A549 (cell line): Measurements from ENCODE around the gene KRI1.

Experiments used
- BCL3 ChIP-seq: fragments of >200 bp; sonication (Bioruptor Twin); formaldehyde crosslinking; IDR thresholded peaks from 3 replicates; pipeline ENCODE4 v1.6.1; 2016
- CEBPB ChIP-seq, 2 experiments: fragments of >200 bp in 1 of 2; sonication (Bioruptor Twin) in 1 of 2; formaldehyde crosslinking in 1 of 2; IDR thresholded peaks; 2 replicates each; pipeline ENCODE4 v1.6.1; 2012 to 2016
- CTCF ChIP-seq: fragments of >200 bp; sonication (Bioruptor Twin); formaldehyde crosslinking; IDR thresholded peaks from 3 replicates; pipeline ENCODE4 v1.5.1; 2016
- EHF ChIP-seq: fragments of 250-450 bp; sonication (Bioruptor Pico); IDR thresholded peaks from 2 replicates; pipeline ENCODE4 v1.5.0; 2020; ENCODE audit warnings: mild to moderate bottlenecking
- EHMT2 ChIP-seq: fragments of 200-600 bp; sonication (generic); IDR thresholded peaks from 2 replicates; pipeline ENCODE4 v1.6.1; 2016; ENCODE audit warnings: antibody characterized with exemption, low read depth, mild to moderate bottlenecking, moderate library complexity
- ELK1 ChIP-seq: fragments of 150-350 bp; IDR thresholded peaks from 2 replicates; pipeline ENCODE4 v1.6.1; 2014; ENCODE audit warnings: low read depth, mild to moderate bottlenecking, low read length
- ESRRA ChIP-seq: fragments of 150-350 bp; IDR thresholded peaks from 2 replicates; pipeline ENCODE4 v1.6.1; 2014; ENCODE audit warnings: mild to moderate bottlenecking, low read length, borderline replicate concordance
- MAX ChIP-seq: IDR thresholded peaks from 2 replicates; pipeline ENCODE4 v1.6.1; 2012
- PBX3 ChIP-seq: IDR thresholded peaks from 2 replicates; pipeline ENCODE4 v1.6.1; 2012
- POLR2A ChIP-seq: IDR thresholded peaks from 2 replicates; pipeline ENCODE4 v1.6.1; 2012; ENCODE audit warnings: mild to moderate bottlenecking, low read length
- RARB ChIP-seq: fragments of 250-450 bp; sonication (Bioruptor Pico); IDR thresholded peaks from 2 replicates; pipeline ENCODE4 v1.8.0; 2021; ENCODE audit warnings: mild to moderate bottlenecking, moderate library complexity

GRCh38 chr19:10538204-10538983 lies 27.4 kb downstream of the KRI1 start:
- TF ChIP-seq PBX3 = no peak
- TF ChIP-seq ESRRA = no peak
- no peak for TF ChIP-seq CEBPB (IDR thresholded peaks at IDR 0.05)
- no peak for TF ChIP-seq EHF (CRISPR knock-in tag)
- TF ChIP-seq POLR2A = no peak
- no peak for TF ChIP-seq MAX
- TF ChIP-seq CTCF = no peak
- TF ChIP-seq ELK1 = no peak
- no peak for TF ChIP-seq RARB (CRISPR knock-in tag)
- no peak for TF ChIP-seq EHMT2
- no peak for TF ChIP-seq BCL3
